HepG2 (cell line): ENCODE results near the gene CAP2. TPM values are rescaled to one million over a fixed set of nuclear protein-coding genes. Genes with fewer than 3 reads are reported as not detected.

ENCODE experiments used
- AHDC1 ChIP-seq: sonication (generic); formaldehyde crosslinking; IDR thresholded peaks from 2 replicates; pipeline ENCODE4 v1.5.1; 2020; ENCODE audit warnings: mild to moderate bottlenecking, missing genetic modification reagents, borderline replicate concordance
- CREM ChIP-seq, 2 experiments: sonication (generic) in 1 of 2; formaldehyde crosslinking in 1 of 2; IDR thresholded peaks; 2 replicates each; pipeline versions ENCODE4 v1.4.0 to v1.6.1; 2016 to 2020; ENCODE audit warnings: antibody characterized with exemption in 1 of 2, mild to moderate bottlenecking in 1 of 2, missing genetic modification reagents in 1 of 2
- FLYWCH1 ChIP-seq: sonication (generic); formaldehyde crosslinking; IDR thresholded peaks from 2 replicates; pipeline ENCODE4 v1.8.1; 2023; ENCODE audit warnings: mild to moderate bottlenecking, missing genetic modification reagents
- FOXA3 ChIP-seq: IDR thresholded peaks from 2 replicates; pipeline ENCODE4 v1.6.1; 2016; ENCODE audit warnings: missing genetic modification reagents, missing compliant biosample characterization
- FOXO1 ChIP-seq: sonication (generic); formaldehyde crosslinking; IDR thresholded peaks from 2 replicates; pipeline ENCODE4 v1.4.0; 2020; ENCODE audit warnings: missing genetic modification reagents
- KDM4B ChIP-seq: sonication (generic); formaldehyde crosslinking; IDR thresholded peaks from 2 replicates; pipeline ENCODE4 v1.4.0; 2020; ENCODE audit warnings: missing genetic modification reagents
- MAFK ChIP-seq, 2 experiments: IDR thresholded peaks in 1 of 2; conservative IDR thresholded peaks in 1 of 2; 2 replicates each; pipeline ENCODE4 v1.6.1; 2011; ENCODE audit warnings: improper control_type of control experiment in 2 of 2, low read length in 2 of 2
- MZF1 ChIP-seq: sonication (generic); formaldehyde crosslinking; IDR thresholded peaks from 2 replicates; pipeline ENCODE4 v1.8.1; 2023; ENCODE audit warnings: mild to moderate bottlenecking, missing genetic modification reagents, borderline replicate concordance
- RFX1 ChIP-seq: fragments of 450-650 bp; IDR thresholded peaks from 2 replicates; pipeline ENCODE4 v1.6.1; 2017
- SRSF4 ChIP-seq: fragments of 200-400 bp; formaldehyde crosslinking; IDR thresholded peaks from one replicate; pipeline ENCODE4 v1.6.1; 2018; ENCODE audit warnings: mild to moderate bottlenecking, low read depth, low read length, moderate library complexity; ENCODE audit not compliant: poor library complexity, severe bottlenecking
- STAG1 ChIP-seq: sonication (generic); formaldehyde crosslinking; IDR thresholded peaks from 2 replicates; pipeline ENCODE4 v1.4.0; 2020; ENCODE audit warnings: missing genetic modification reagents
- TFAP4 ChIP-seq: sonication (generic); IDR thresholded peaks from 2 replicates; pipeline ENCODE4 v1.6.1; 2016; ENCODE audit warnings: low read depth, borderline replicate concordance
- THYN1 ChIP-seq: sonication (generic); formaldehyde crosslinking; IDR thresholded peaks from 2 replicates; pipeline ENCODE4 v1.8.1; 2023; ENCODE audit warnings: low read depth, mild to moderate bottlenecking, moderate library complexity, missing genetic modification reagents, borderline replicate concordance
- TMF1 ChIP-seq: sonication (generic); formaldehyde crosslinking; IDR thresholded peaks from 2 replicates; pipeline ENCODE4 v1.8.1; 2022; ENCODE audit warnings: low read depth, missing genetic modification reagents
- ZC3H4 ChIP-seq: sonication (generic); formaldehyde crosslinking; IDR thresholded peaks from 2 replicates; pipeline ENCODE4 v1.4.0; 2020; ENCODE audit warnings: missing genetic modification reagents, borderline replicate concordance
- ZMAT3 ChIP-seq: sonication (generic); formaldehyde crosslinking; conservative IDR thresholded peaks from 2 replicates; pipeline ENCODE4 v1.7.0; 2021; ENCODE audit warnings: missing genetic modification reagents
- ZNF101 ChIP-seq: sonication (generic); formaldehyde crosslinking; IDR thresholded peaks from 2 replicates; pipeline ENCODE4 v1.4.0; 2020; ENCODE audit warnings: mild to moderate bottlenecking, low read depth, missing genetic modification reagents, borderline replicate concordance
- ZNF24 ChIP-seq: fragments of 450-650 bp; IDR thresholded peaks from 2 replicates; pipeline ENCODE4 v1.6.1; 2017; ENCODE audit warnings: antibody characterized with exemption, mild to moderate bottlenecking
- ZNF761 ChIP-seq: sonication (generic); formaldehyde crosslinking; conservative IDR thresholded peaks from 2 replicates; pipeline ENCODE4 v1.4.0; 2020; ENCODE audit warnings: mild to moderate bottlenecking, missing genetic modification reagents
- ZNF777 ChIP-seq: sonication (generic); formaldehyde crosslinking; IDR thresholded peaks from 2 replicates; pipeline ENCODE4 v1.4.0; 2020; ENCODE audit warnings: missing genetic modification reagents
- polyA plus RNA-seq, 8 experiments: library from polyadenylated mRNA; depleted of rRNA in 3 of 8; stranded (reverse) in 7 of 8; unstranded in 1 of 8; fragments of >200 nt; fragmentation: Illumina TruSeq in 4 of 8; extraction: Trizol in 4 of 8; gene quantifications; 2 replicates each; pipeline versions ENCODE4 v1.2.1 to v1.2.3, GENCODE V29; 2011 to 2016; ENCODE audit warnings: low read depth in 4 of 8, missing spikeins in 1 of 8, mixed read lengths in 1 of 8; ENCODE audit not compliant: insufficient read depth in 1 of 8
- total RNA-seq, 5 experiments: library from RNA; depleted of rRNA; stranded (reverse); fragments of >200 nt; fragmentation: Illumina TruSeq; extraction: Trizol; gene quantifications; 2 replicates each; pipeline ENCODE4 v1.2.3, GENCODE V29; 2016; ENCODE audit warnings: low read depth in 1 of 5
- TF ChIP-seq, protein P1 (sequence below): IDR thresholded peaks from 2 replicates; pipeline ENCODE4 v1.6.1; 2012; ENCODE audit warnings: low read depth, low read length, improper control_type of control experiment

CAP2 gene
- total and polyA plus RNA-seq, 2 of the 13 experiments (the other 11 are each of a cell fraction or from before 2014, with no cell fraction given): 7.9 to 53.1 TPM

- TF ChIP-seq ZNF761 (CRISPR knock-in tag) (no peak), MZF1 (CRISPR knock-in tag) (no peak), TMF1 (no peak), AHDC1 (peak; percentile 93; the same call in 1 of the 2 replicates), ZC3H4 (CRISPR knock-in tag) (no peak), STAG1 (CRISPR knock-in tag) (0 out of 2 replicates have a peak, but pooled peaks have one; percentile 16), FLYWCH1 (CRISPR knock-in tag) (no peak), ZNF777 (CRISPR knock-in tag) (no peak), ZNF101 (CRISPR knock-in tag) (no peak), TFAP4 (peak; percentile 54; the same call in 1 of the 2 replicates), CREM (IDR thresholded peaks at IDR 0.05) (peak; percentile 91), CREM (CRISPR knock-in tag; IDR thresholded peaks at IDR 0.05) (no peak), SRSF4 (no peak), ZMAT3 (CRISPR knock-in tag) (no peak), KDM4B (0 out of 2 replicates have a peak, but pooled peaks have one; percentile 14), FOXA3 (peak; percentile 80), RFX1 (no peak), FOXO1 (CRISPR knock-in tag) (peak; percentile 77), ZNF24 (0 out of 2 replicates have a peak, but pooled peaks have one; percentile 39), THYN1 (no peak), MAFK (conservative IDR thresholded peaks at IDR 0.05 in 1 of 2, IDR thresholded peaks at IDR 0.05 in 1 of 2; ENCODE audit: low read length in 2 of 2) (no peak)
- TF ChIP-seq, protein P1, sequence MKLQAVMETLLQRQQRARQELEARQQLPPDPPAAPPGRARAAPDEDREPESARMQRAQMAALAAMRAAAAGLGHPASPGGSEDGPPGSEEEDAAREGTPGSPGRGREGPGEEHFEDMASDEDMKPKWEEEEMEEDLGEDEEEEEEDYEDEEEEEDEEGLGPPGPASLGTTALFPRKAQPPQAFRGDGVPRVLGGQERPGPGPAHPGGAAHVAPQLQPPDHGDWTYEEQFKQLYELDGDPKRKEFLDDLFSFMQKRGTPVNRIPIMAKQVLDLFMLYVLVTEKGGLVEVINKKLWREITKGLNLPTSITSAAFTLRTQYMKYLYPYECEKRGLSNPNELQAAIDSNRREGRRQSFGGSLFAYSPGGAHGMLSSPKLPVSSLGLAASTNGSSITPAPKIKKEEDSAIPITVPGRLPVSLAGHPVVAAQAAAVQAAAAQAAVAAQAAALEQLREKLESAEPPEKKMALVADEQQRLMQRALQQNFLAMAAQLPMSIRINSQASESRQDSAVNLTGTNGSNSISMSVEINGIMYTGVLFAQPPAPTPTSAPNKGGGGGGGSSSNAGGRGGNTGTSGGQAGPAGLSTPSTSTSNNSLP: peak; percentile 99
Measured at GRCh38 chr6:17354700-17355403, 38.5 kb upstream of the CAP2 start (continued).
